Parathyroid adenoma (tissue), 2 donors: ENCODE data around the gene GRK7.

Experiments
- H2AFZ ChIP-seq: fragments of 300-600 bp; sonication (generic); one replicate; pipeline ENCODE4 v1.7.0; 2017; ENCODE audit warnings: antibody characterized with exemption, mild to moderate bottlenecking
- H3K27ac ChIP-seq: fragments of 300-600 bp; sonication (generic); one replicate; pipeline ENCODE4 v1.7.0; 2017
- H3K27me3 ChIP-seq: fragments of 300-600 bp; sonication (generic); one replicate; pipeline ENCODE4 v1.7.0; 2017; ENCODE audit warnings: low read length; ENCODE audit not compliant: control insufficient read depth, insufficient read depth
- H3K36me3 ChIP-seq: fragments of 300-600 bp; sonication (generic); one replicate; pipeline ENCODE4 v1.7.0; 2017; ENCODE audit warnings: low read length; ENCODE audit not compliant: control insufficient read depth, insufficient read depth
- H3K4me1 ChIP-seq: fragments of 300-600 bp; sonication (generic); one replicate; pipeline ENCODE4 v1.7.0; 2017; ENCODE audit warnings: control low read depth
- H3K4me2 ChIP-seq: fragments of 300-600 bp; sonication (generic); one replicate; pipeline ENCODE4 v1.7.0; 2017; ENCODE audit warnings: low read length
- H3K4me3 ChIP-seq: fragments of 300-600 bp; sonication (generic); one replicate; pipeline ENCODE4 v1.7.0; 2017; ENCODE audit warnings: low read depth, low read length
- H3K79me2 ChIP-seq: fragments of 300-600 bp; sonication (generic); one replicate; pipeline ENCODE4 v1.7.0; 2017; ENCODE audit warnings: control low read depth
- H3K9ac ChIP-seq: fragments of 300-600 bp; sonication (generic); one replicate; pipeline ENCODE4 v1.7.0; 2017; ENCODE audit warnings: mild to moderate bottlenecking
- H3K9me3 ChIP-seq: fragments of 300-600 bp; sonication (generic); one replicate; pipeline ENCODE4 v1.7.0; 2017; ENCODE audit warnings: low read length; ENCODE audit not compliant: control insufficient read depth
- CTCF ChIP-seq: fragments of 300-600 bp; sonication (generic); IDR thresholded peaks from one replicate; pipeline ENCODE4 v1.7.0; 2017; ENCODE audit warnings: antibody characterized with exemption, mild to moderate bottlenecking
- donor health status: primary hyperparathyroidism.

Gene GRK7

GRCh38 chr3:141795276-141795675 is 32.1 kb downstream of the GRK7 start:
- Histone ChIP-seq H3K4me2 (no peak overlapping the region), H3K27me3 (no peaks in the 10 kb centered on the region), H3K4me3 (no peak overlapping the region), H3K79me2 (no peaks in the 10 kb centered on the region), H3K27ac (no peak overlapping the region), H3K4me1 (no peaks in the 10 kb centered on the region), H3K36me3 (no peaks in the 10 kb centered on the region), H3K9me3 (no peaks in the 10 kb centered on the region), H3K9ac (no peak overlapping the region), H2AFZ (no peak overlapping the region)
- TF ChIP-seq CTCF = no peak

DNA sequence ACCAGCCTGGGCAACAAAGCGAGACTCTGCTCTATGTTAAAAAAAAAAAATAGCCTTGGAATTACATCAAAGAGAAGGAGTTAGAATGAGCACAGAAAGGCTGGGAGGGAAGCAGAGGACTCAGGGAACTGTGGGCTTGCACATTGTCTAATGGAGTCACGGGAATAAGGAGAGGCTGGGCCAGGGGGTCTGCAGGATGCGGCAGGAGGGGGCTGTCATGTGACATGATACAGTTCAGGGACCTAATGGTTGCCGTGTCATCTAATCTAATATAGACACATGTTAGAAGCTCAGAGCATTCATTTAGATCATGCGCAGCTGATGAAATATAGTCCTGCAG is 32.5 kb downstream of the GRK7 start:
- Histone ChIP-seq H3K36me3 (no peaks in the 10 kb centered on the region), H2AFZ (no peak overlapping the region), H3K9ac (no peak overlapping the region), H3K4me3 (no peak overlapping the region), H3K27ac (no peak overlapping the region), H3K9me3 (no peaks in the 10 kb centered on the region), H3K4me1 (no peaks in the 10 kb centered on the region), H3K79me2 (no peaks in the 10 kb centered on the region), H3K27me3 (no peaks in the 10 kb centered on the region), H3K4me2 (no peak overlapping the region)
- TF ChIP-seq CTCF = no peak

GRCh38 chr3:141796081-141796888 is 33.1 kb downstream of the GRK7 start:
- Histone ChIP-seq H3K4me3 (no peak overlapping the region), H3K27me3 (no peaks in the 10 kb centered on the region), H3K36me3 (no peaks in the 10 kb centered on the region), H3K9ac (no peak overlapping the region), H2AFZ (no peak overlapping the region), H3K79me2 (no peaks in the 10 kb centered on the region), H3K9me3 (no peaks in the 10 kb centered on the region), H3K4me2 (no peak overlapping the region), H3K4me1 (no peaks in the 10 kb centered on the region), H3K27ac (peak overlapping the region; percentile 36)
- TF ChIP-seq CTCF = no peak

DNA sequence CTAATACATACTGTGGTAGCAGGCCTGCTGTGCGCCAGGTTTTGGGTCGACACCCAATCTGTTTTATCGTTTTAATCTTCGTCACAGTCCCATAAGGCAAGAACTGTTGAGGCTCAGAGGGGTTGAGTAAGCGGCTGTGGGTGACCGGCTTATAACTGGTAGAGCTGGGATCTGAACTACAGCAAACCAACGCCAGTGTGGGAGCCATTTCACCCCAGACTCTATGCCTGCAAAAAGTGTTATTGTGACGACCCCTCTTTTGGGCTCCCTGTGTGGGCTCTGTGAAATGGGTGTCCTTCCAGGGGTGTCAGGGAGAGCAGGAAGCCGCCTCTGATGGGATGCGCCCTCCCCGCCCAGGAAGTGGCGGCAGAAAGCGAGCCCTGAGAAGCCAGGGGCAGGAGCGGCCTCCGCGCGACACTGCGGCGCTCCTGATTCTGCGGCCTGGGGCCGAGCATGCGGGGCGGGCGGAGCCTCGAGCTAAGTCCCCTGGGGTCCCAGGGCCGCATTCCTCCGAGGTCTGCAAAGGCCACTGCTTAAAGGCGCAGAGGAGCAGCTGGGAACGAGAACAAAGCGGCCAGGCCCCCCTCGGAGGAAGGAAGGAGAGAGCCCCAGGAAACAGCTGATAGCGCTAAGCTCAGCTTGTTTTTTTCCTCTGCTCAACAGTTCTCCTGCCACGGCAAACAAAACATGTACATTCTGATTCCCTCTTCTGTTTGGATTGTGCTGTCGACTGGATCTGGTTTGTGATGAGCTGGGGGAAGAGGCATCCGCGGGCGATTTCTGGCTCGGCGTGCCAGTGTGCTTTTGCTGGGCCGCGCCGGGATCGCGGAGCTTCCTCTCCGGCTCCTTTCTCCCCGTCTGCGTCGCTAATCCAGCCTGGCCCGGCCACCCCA is 33.9 kb downstream of the GRK7 start:
- Histone ChIP-seq H3K4me3 (peak overlapping the region; percentile 22), H3K4me1 (no peaks in the 10 kb centered on the region), H3K9me3 (no peaks in the 10 kb centered on the region), H2AFZ (peak overlapping the region; percentile 45), H3K79me2 (no peaks in the 10 kb centered on the region), H3K36me3 (no peaks in the 10 kb centered on the region), H3K27me3 (no peaks in the 10 kb centered on the region), H3K9ac (no peak overlapping the region), H3K4me2 (peak overlapping the region; percentile 49), H3K27ac (peak overlapping the region; percentile 36)
- TF ChIP-seq CTCF = no peak
